Measurements from ENCODE around the gene PTPRE. TPM values are rescaled to one million over a fixed set of nuclear protein-coding genes. Genes with fewer than 3 reads are reported as not detected.

The PTPRE gene
- total RNA-seq, 1 donor from 2014 or later, result 17.4 TPM

GRCh38 chr10:128066870-128067382 lies 160.0 kb downstream of the PTPRE start:
- ATAC-seq, result no peak

GRCh38 chr10:128067691-128068397 lies 160.9 kb downstream of the PTPRE start:
- DNase-seq (ENCODE audit: missing footprints) (peak; percentile 64), ATAC-seq (no peak)
- intact Hi-C loops (cut with DNase I), result loop anchor here (2.0 to 10.0 kb wide), 3 partner anchors 33 to 351 kb away; no protein-coding TSS in a partner anchor

More at GRCh38 chr10:128066870-128067382, 160.0 kb downstream of the PTPRE start:
- DNase-seq (ENCODE audit: missing footprints), result peak; percentile 32
- intact Hi-C loops (cut with DNase I), result loop anchor here (5.0 to 10.0 kb wide), 2 partner anchors 52 to 350 kb away; no protein-coding TSS in a partner anchor

GRCh38 chr10:128068398-128069285 lies 161.7 kb downstream of the PTPRE start:
- DNase-seq (ENCODE audit: missing footprints) (peak; percentile 56), ATAC-seq (no peak)
- intact Hi-C loops (cut with DNase I), result loop anchor here (1.0 to 10.0 kb wide), 4 partner anchors 34 to 351 kb away; partner anchors contain the start of gene PTPRE

GRCh38 chr10:128069351-128070051 lies 162.6 kb downstream of the PTPRE start:
- intact Hi-C loops (cut with DNase I), result loop anchor here (1.0 to 10.0 kb wide), 4 partner anchors 35 to 352 kb away; partner anchors contain the start of gene PTPRE
- ATAC-seq (peak; percentile 64), DNase-seq (ENCODE audit: missing footprints) (peak; percentile 84)

GRCh38 chr10:128070161-128070560 lies 163.3 kb downstream of the PTPRE start:
- ATAC-seq (no peak), DNase-seq (ENCODE audit: missing footprints) (peak; percentile 25)
- intact Hi-C loops (cut with DNase I), result no loop called here

GRCh38 chr10:128070721-128071416 lies 164.0 kb downstream of the PTPRE start:
- DNase-seq (ENCODE audit: missing footprints), result peak; percentile 56
- intact Hi-C loops (cut with DNase I), result no loop called here
- ATAC-seq, result no peak

GRCh38 chr10:128071417-128071782 lies 164.5 kb downstream of the PTPRE start:
- intact Hi-C loops (cut with DNase I), result no loop called here
- no peak for ATAC-seq
- DNase-seq (ENCODE audit: missing footprints), result no peak

GRCh38 chr10:128072046-128072445 lies 165.1 kb downstream of the PTPRE start:
- intact Hi-C loops (cut with DNase I), result no loop called here
- ATAC-seq, result no peak
- DNase-seq (ENCODE audit: missing footprints), result no peak

- peak; percentile 49 for DNase-seq (ENCODE audit: missing footprints)
- no peak for ATAC-seq
- intact Hi-C loops (cut with DNase I), result no loop called here
These were observed 166.2 kb downstream of the PTPRE start for GRCh38 chr10:128072941-128073645.

GRCh38 chr10:128073890-128074289 lies 167.0 kb downstream of the PTPRE start:
- intact Hi-C loops (cut with DNase I), result no loop called here
- no peak for DNase-seq (ENCODE audit: missing footprints)
- ATAC-seq, result no peak

GRCh38 chr10:128074589-128074988 lies 167.7 kb downstream of the PTPRE start:
- DNase-seq (ENCODE audit: missing footprints) (no peak), ATAC-seq (no peak)
- intact Hi-C loops (cut with DNase I), result no loop called here

GRCh38 chr10:128077155-128077875 lies 170.4 kb downstream of the PTPRE start:
- DNase-seq (ENCODE audit: missing footprints) (peak; percentile 26), ATAC-seq (no peak)
- intact Hi-C loops (cut with DNase I), result no loop called here

GRCh38 chr10:128078136-128078969 lies 171.4 kb downstream of the PTPRE start:
- peak; percentile 56 for ATAC-seq
- peak; percentile 52 for DNase-seq (ENCODE audit: missing footprints)
- intact Hi-C loops (cut with DNase I), result loop anchor here (2.0 kb wide), 1 partner anchor 72 kb away; no protein-coding TSS in a partner anchor

- DNase-seq (ENCODE audit: missing footprints), result peak; percentile 11
- ATAC-seq, result no peak
- intact Hi-C loops (cut with DNase I), result no loop called here
These were observed 173.3 kb downstream of the PTPRE start for GRCh38 chr10:128080231-128080630.

- no peak for DNase-seq (ENCODE audit: missing footprints)
- ATAC-seq, result no peak
- intact Hi-C loops (cut with DNase I), result no loop called here
These were observed 173.7 kb downstream of the PTPRE start for GRCh38 chr10:128080641-128081040.

GRCh38 chr10:128081222-128081621 lies 174.3 kb downstream of the PTPRE start:
- no peak for ATAC-seq
- no peak for DNase-seq (ENCODE audit: missing footprints)
- intact Hi-C loops (cut with DNase I), result no loop called here

All from Right ventricle myocardium inferior (tissue), 1 donor.